ENCODE measurements around the gene POR.

DNA sequence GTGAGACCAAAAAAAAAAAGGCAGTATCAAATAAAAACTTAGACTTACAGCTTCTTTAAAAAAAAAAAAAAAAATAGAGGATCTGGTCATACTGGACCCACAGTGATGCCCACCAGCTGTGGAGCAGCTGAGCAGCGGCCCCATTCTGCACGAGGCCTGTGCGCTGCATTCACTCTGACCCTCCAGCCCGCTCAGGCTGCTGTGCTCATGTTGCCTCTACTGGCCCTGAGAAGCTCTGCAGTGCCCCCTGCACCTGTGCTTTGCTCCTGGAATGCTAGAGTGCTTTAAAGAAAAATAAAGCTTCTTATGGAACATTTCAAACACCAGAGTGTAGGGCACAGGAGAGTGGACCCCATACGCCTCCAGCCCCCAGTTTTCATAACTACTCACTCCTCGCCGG is 46.3 kb downstream of the POR start:
- TF ChIP-seq POLR2A (IDR thresholded peaks at IDR 0.05; ENCODE audit: low read depth) = no peak
- TF ChIP-seq, protein P1, sequence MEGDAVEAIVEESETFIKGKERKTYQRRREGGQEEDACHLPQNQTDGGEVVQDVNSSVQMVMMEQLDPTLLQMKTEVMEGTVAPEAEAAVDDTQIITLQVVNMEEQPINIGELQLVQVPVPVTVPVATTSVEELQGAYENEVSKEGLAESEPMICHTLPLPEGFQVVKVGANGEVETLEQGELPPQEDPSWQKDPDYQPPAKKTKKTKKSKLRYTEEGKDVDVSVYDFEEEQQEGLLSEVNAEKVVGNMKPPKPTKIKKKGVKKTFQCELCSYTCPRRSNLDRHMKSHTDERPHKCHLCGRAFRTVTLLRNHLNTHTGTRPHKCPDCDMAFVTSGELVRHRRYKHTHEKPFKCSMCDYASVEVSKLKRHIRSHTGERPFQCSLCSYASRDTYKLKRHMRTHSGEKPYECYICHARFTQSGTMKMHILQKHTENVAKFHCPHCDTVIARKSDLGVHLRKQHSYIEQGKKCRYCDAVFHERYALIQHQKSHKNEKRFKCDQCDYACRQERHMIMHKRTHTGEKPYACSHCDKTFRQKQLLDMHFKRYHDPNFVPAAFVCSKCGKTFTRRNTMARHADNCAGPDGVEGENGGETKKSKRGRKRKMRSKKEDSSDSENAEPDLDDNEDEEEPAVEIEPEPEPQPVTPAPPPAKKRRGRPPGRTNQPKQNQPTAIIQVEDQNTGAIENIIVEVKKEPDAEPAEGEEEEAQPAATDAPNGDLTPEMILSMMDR (IDR thresholded peaks at IDR 0.05) = no peak

Data from esophagus muscularis mucosa (tissue), 3 donors.